ENCODE data around the gene PLCB1.

Gene PLCB1

GRCh38 chr20:8215361-8215781, 83.3 kb downstream of the PLCB1 start:
- no peak for DNase-seq

- peak; percentile 4 for DNase-seq
Observed at GRCh38 chr20:8216375-8217200, 84.5 kb downstream of the PLCB1 start.

GRCh38 chr20:8218861-8219260, 86.8 kb downstream of the PLCB1 start:
- peak; percentile 62 for DNase-seq

DNA sequence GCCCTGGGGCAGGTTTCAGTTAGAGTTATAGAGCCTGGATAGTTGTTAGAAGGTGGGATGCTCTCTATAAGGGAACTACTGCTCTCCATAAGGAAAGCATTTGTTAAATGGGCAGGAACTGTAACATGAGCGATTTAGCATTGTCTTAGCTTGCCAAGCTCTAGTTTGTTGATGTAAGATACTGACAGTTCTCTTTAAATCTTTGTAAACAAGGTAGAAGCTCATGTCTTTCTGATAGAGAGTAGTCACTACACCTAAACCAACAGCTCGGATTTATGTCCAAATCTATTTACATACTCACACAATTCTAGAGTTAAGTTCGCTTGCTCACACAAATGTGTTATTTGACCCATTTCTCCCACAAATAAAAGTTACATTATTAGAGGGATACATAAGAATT, 87.3 kb downstream of the PLCB1 start:
- DNase-seq = no peak

- DNase-seq = no peak
Observed at GRCh38 chr20:8220716-8221115, 88.7 kb downstream of the PLCB1 start.

DNA sequence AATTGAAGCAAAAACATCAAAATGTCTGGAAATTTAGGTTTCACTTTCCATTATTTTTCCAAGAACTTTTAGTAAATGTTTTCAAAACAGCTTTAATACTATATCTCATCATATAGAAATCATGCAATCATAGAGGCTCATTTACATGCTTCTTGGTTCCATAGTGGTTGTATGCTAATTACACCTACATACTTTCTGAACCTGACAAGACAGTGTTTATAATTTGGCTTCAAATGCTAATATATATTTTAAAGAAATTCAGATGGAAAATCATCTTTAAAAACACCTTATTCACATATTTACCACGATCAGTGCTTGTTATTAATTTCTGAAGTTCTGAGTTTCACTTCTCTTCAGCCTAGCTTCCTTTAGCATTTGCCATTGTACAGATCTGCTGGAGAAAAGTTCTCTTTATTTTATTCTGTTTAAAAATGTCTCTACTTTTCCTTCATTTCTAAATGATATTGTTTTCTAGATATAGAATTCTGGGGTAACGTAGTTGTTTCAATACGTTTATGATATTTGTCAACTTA, 89.9 kb downstream of the PLCB1 start:
- no peak for DNase-seq

GRCh38 chr20:8223091-8223870, 91.2 kb downstream of the PLCB1 start:
- DNase-seq = no peak

- DNase-seq = no peak
Observed at GRCh38 chr20:8225658-8226057, 93.6 kb downstream of the PLCB1 start.

DNA sequence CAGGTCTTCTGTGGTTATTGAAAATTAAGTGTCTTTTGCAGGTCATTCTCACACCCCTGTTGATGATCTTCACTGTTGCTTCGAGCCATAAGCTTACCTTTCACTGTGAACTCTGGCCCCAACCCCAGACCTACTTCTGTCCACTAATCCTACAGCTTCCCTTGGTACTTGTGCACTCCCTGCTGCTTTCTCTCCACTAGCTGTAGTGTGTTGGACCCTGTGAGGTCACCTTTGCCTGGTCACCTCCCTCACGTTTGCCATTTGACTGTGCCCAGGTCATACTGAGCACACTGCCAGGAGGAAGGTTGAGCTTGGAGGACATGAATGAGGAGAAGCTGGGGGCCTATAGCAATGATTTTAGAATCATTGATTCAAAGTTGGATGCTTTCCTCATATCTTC, 94.0 kb downstream of the PLCB1 start:
- DNase-seq = no peak

DNA sequence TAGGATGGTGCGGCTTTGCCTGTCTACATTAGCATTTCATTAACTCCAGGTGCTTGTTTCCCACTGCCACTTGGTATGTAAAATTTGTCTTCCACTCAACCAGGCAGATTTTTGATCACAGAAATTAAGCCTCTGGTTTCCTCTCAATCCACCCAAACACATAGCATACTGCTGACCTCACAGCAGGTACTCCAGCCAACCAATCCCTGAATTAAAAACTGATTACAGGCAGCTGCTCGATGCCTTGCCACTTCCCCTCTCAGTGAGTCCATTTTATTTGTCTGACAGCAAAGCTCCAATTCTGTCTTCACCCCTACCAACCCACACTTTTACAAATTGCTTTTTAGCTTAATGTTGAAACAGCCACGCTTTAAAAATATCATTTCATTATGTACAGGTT, 95.2 kb downstream of the PLCB1 start:
- DNase-seq = no peak

GRCh38 chr20:8228315-8228714, 96.2 kb downstream of the PLCB1 start:
- DNase-seq = no peak

- DNase-seq = no peak
Observed at GRCh38 chr20:8229090-8229489, 97.0 kb downstream of the PLCB1 start.

DNA sequence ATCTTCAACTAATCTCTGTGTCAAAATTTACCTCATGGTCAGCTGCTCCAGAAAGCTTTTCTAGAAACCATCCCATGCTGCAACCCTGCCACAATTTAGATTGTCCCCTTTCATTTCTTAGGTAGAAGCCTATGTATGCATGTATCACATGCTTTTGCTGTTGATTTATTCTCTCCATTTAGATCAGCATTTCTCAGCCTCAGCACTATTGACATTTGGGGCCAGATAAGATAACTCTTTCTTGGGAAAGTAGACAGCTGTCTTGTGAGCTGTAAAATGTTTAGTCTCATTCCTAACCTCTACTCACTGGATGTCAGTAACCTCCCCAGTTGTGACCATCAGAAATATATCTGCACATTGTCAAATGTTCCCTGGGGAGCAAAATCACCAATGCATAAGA, 99.0 kb downstream of the PLCB1 start:
- no peak for DNase-seq

- no peak for DNase-seq
Observed at GRCh38 chr20:8232332-8232731, 100.3 kb downstream of the PLCB1 start.

- no peak for DNase-seq
Observed at GRCh38 chr20:8234580-8234979, 102.5 kb downstream of the PLCB1 start.

DNA sequence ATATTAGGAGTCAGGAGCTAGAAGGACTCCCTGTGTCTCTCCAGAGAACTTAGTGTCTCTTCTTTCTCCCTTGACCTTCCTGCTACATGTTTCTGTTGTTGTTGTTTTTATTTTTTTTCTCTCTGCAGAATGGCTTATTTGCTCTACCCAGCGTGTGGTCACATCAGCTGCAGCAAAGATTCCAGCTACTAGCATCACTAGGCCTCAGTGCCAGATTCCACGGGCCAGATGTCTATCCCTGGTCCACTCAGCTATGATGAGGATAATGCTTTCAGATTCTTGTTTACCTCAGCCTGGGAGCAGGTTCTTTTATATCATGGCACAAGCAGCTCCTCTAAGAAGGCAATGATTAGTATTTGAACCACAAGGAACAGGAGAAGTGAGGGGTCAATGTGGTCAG, 110.0 kb downstream of the PLCB1 start:
- no peak for DNase-seq

- DNase-seq = no peak
Observed at GRCh38 chr20:8242827-8243724, 111.0 kb downstream of the PLCB1 start.

DNA sequence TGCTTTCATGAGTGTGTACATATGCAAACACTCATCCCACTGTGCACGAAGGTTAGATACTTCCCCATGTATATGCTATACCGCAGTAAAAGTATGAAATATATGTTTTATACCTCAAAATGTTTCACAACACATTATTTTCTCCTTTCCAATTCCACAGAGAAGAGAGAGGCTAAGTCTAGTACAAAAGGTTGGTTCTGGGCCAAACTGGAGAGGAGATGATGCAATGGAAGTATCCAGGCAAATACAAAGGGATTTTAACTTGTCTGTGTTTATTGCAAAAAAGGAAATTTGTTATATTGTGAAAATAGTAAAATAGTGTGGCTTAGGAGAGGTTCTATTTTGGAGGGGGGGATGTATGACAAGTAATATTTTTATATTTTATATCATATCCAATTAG, 112.6 kb downstream of the PLCB1 start:
- no peak for DNase-seq

GRCh38 chr20:8246153-8246552, 114.1 kb downstream of the PLCB1 start:
- DNase-seq = no peak

DNA sequence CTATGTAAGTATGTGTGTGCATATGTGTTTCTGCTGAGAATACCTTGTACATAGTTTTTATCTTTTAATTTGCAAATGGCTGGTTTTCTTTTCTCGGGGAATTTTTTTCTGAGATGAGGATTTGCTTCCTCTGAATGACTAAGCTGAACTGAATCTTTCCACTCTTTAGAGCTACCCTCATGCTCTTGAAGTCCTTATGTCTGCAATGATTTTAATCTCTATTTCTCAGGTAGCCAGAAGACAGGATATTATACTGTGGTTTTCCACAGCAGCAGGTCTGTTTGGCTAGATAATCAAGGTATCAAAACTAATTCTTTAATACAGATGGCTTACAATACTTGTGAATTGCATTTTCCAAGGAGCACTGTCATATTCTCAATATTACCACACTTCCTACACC, 114.7 kb downstream of the PLCB1 start:
- no peak for DNase-seq

DNA sequence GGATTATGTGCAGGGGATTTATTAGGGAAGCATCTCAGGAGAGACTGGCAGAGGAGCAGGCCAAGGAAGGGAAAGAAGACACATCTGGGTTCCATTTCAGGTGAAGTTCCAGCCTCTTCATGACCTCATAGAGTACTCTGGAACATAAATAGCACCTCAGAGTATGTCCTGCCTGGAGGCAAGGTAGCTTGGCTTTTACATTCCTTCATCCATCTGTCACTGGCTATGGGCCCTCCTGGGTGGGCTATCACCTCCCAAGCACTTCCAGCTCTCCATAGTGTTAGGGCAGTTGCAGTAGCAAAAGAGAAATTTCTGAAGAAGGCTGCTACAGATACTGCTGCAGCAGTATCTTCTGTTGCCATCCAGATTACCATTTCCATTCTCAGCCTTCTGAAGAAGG, 116.0 kb downstream of the PLCB1 start:
- no peak for DNase-seq

GRCh38 chr20:8249634-8250033, 117.6 kb downstream of the PLCB1 start:
- no peak for DNase-seq
